ENCODE measurements around the gene DNAJC4. TPM values are rescaled to one million over a fixed set of nuclear protein-coding genes. Genes with fewer than 3 reads are reported as not detected.
A peak's percentile ranks its signal among the peaks of the same experiment; 100 is the strongest.

DNAJC4 gene
- polyA plus RNA-seq, 2 donors, result 31.2 to 53.7 TPM

- Histone ChIP-seq H3K27ac (ENCODE audit: low read depth in 2 of 2, low read length in 1 of 2) (no peak overlapping the region), H3K9me3 (ENCODE audit: control insufficient read depth in 2 of 2, insufficient read depth in 1 of 2, low read depth in 1 of 2, low read length in 1 of 2) (no peaks in the 10 kb centered on the region), H3K4me1 (ENCODE audit: control insufficient read depth in 2 of 2, insufficient read depth in 2 of 2, low read length in 1 of 2) (no peaks in the 10 kb centered on the region), H3K4me3 (ENCODE audit: low read depth in 1 of 2, low read length in 2 of 2) (no peak overlapping the region), H3K27me3 (ENCODE audit: control insufficient read depth in 1 of 2, insufficient read depth in 2 of 2, low read length in 2 of 2) (no peaks in the 10 kb centered on the region), H3K36me3 (ENCODE audit: control insufficient read depth in 2 of 2, insufficient read depth in 2 of 2, low read length in 1 of 2) (peaks cover 16 to 73% of the 10 kb centered on the region in 2 donors)
- 86 to 88% methylated on average over 18 of the region's 18 CpGs for WGBS, 2 donors
Observed at GRCh38 chr11:64261556-64262080, 31.3 kb downstream of the DNAJC4 start.

GRCh38 chr11:64262271-64263002, 32.1 kb downstream of the DNAJC4 start:
- Histone ChIP-seq H3K4me3 (ENCODE audit: low read depth in 1 of 2, low read length in 2 of 2) (no peak overlapping the region), H3K9me3 (ENCODE audit: control insufficient read depth in 2 of 2, insufficient read depth in 1 of 2, low read depth in 1 of 2, low read length in 1 of 2) (no peaks in the 10 kb centered on the region), H3K36me3 (ENCODE audit: control insufficient read depth in 2 of 2, insufficient read depth in 2 of 2, low read length in 1 of 2) (peaks cover 15 to 75% of the 10 kb centered on the region in 2 donors), H3K27ac (ENCODE audit: low read depth in 2 of 2, low read length in 1 of 2) (no peak overlapping the region), H3K27me3 (ENCODE audit: control insufficient read depth in 1 of 2, insufficient read depth in 2 of 2, low read length in 2 of 2) (no peaks in the 10 kb centered on the region), H3K4me1 (ENCODE audit: control insufficient read depth in 2 of 2, insufficient read depth in 2 of 2, low read length in 1 of 2) (peaks cover 0 to 5% of the 10 kb centered on the region in 2 donors)
- 92% methylated on average over 42 of the region's 42 CpGs for WGBS, 2 donors

- Histone ChIP-seq H3K27ac (ENCODE audit: low read depth in 2 of 2, low read length in 1 of 2) (no peak overlapping the region), H3K36me3 (ENCODE audit: control insufficient read depth in 2 of 2, insufficient read depth in 2 of 2, low read length in 1 of 2) (peaks cover 15 to 72% of the 10 kb centered on the region in 2 donors), H3K4me1 (ENCODE audit: control insufficient read depth in 2 of 2, insufficient read depth in 2 of 2, low read length in 1 of 2) (peaks cover 0 to 10% of the 10 kb centered on the region in 2 donors), H3K4me3 (ENCODE audit: low read depth in 1 of 2, low read length in 2 of 2) (no peak overlapping the region), H3K9me3 (ENCODE audit: control insufficient read depth in 2 of 2, insufficient read depth in 1 of 2, low read depth in 1 of 2, low read length in 1 of 2) (no peaks in the 10 kb centered on the region), H3K27me3 (ENCODE audit: control insufficient read depth in 1 of 2, insufficient read depth in 2 of 2, low read length in 2 of 2) (no peaks in the 10 kb centered on the region)
- 78 to 82% methylated on average over 29 of the region's 29 CpGs for WGBS, 2 donors
Observed at GRCh38 chr11:64263021-64263946, 32.9 kb downstream of the DNAJC4 start.

- no peak overlapping the region for H3K27ac ChIP-seq (ENCODE audit: low read depth in 2 of 2, low read length in 1 of 2)
- WGBS, 2 donors, result 93 to 95% methylated on average over 8 of the region's 8 CpGs
- H3K4me1 ChIP-seq (ENCODE audit: control insufficient read depth in 2 of 2, insufficient read depth in 2 of 2, low read length in 1 of 2), result peaks cover 4 to 16% of the 10 kb centered on the region in 2 donors
- H3K27me3 ChIP-seq (ENCODE audit: control insufficient read depth in 1 of 2, insufficient read depth in 2 of 2, low read length in 2 of 2), result no peaks in the 10 kb centered on the region
- no peak overlapping the region for H3K4me3 ChIP-seq (ENCODE audit: low read depth in 1 of 2, low read length in 2 of 2)
- peaks cover 13 to 66% of the 10 kb centered on the region in 2 donors for H3K36me3 ChIP-seq (ENCODE audit: control insufficient read depth in 2 of 2, insufficient read depth in 2 of 2, low read length in 1 of 2)
- H3K9me3 ChIP-seq (ENCODE audit: control insufficient read depth in 2 of 2, insufficient read depth in 1 of 2, low read depth in 1 of 2, low read length in 1 of 2), result no peaks in the 10 kb centered on the region
Observed at GRCh38 chr11:64263947-64264317, 33.6 kb downstream of the DNAJC4 start.

- Histone ChIP-seq H3K27me3 (ENCODE audit: control insufficient read depth in 1 of 2, insufficient read depth in 2 of 2, low read length in 2 of 2) (no peaks in the 10 kb centered on the region), H3K4me3 (ENCODE audit: low read depth in 1 of 2, low read length in 2 of 2) (no peak overlapping the region), H3K36me3 (ENCODE audit: control insufficient read depth in 2 of 2, insufficient read depth in 2 of 2, low read length in 1 of 2) (peaks cover 11 to 62% of the 10 kb centered on the region in 2 donors), H3K27ac (ENCODE audit: low read depth in 2 of 2, low read length in 1 of 2) (no peak overlapping the region), H3K9me3 (ENCODE audit: control insufficient read depth in 2 of 2, insufficient read depth in 1 of 2, low read depth in 1 of 2, low read length in 1 of 2) (no peaks in the 10 kb centered on the region), H3K4me1 (ENCODE audit: control insufficient read depth in 2 of 2, insufficient read depth in 2 of 2, low read length in 1 of 2) (peaks cover 4 to 20% of the 10 kb centered on the region in 2 donors)
- WGBS, 2 donors, result 82 to 92% methylated on average over 10 of the region's 10 CpGs
Observed at GRCh38 chr11:64264371-64264852, 34.1 kb downstream of the DNAJC4 start.

GRCh38 chr11:64265176-64266160, 35.1 kb downstream of the DNAJC4 start:
- Histone ChIP-seq H3K4me3 (ENCODE audit: low read depth in 1 of 2, low read length in 2 of 2) (no peak overlapping the region), H3K9me3 (ENCODE audit: control insufficient read depth in 2 of 2, insufficient read depth in 1 of 2, low read depth in 1 of 2, low read length in 1 of 2) (no peaks in the 10 kb centered on the region), H3K27me3 (ENCODE audit: control insufficient read depth in 1 of 2, insufficient read depth in 2 of 2, low read length in 2 of 2) (no peaks in the 10 kb centered on the region), H3K36me3 (ENCODE audit: control insufficient read depth in 2 of 2, insufficient read depth in 2 of 2, low read length in 1 of 2) (peaks cover 7 to 52% of the 10 kb centered on the region in 2 donors), H3K27ac (ENCODE audit: low read depth in 2 of 2, low read length in 1 of 2) (no peak overlapping the region), H3K4me1 (ENCODE audit: control insufficient read depth in 2 of 2, insufficient read depth in 2 of 2, low read length in 1 of 2) (peaks cover 4 to 20% of the 10 kb centered on the region in 2 donors)
- WGBS, 2 donors, result 90 to 91% methylated on average over 35 of the region's 35 CpGs

GRCh38 chr11:64266339-64266738, 36.0 kb downstream of the DNAJC4 start:
- H3K9me3 ChIP-seq (ENCODE audit: control insufficient read depth in 2 of 2, insufficient read depth in 1 of 2, low read depth in 1 of 2, low read length in 1 of 2), result no peaks in the 10 kb centered on the region
- peaks cover 4 to 20% of the 10 kb centered on the region in 2 donors for H3K4me1 ChIP-seq (ENCODE audit: control insufficient read depth in 2 of 2, insufficient read depth in 2 of 2, low read length in 1 of 2)
- WGBS, 2 donors, result 81% methylated on average over 15 of the region's 15 CpGs
- H3K36me3 ChIP-seq (ENCODE audit: control insufficient read depth in 2 of 2, insufficient read depth in 2 of 2, low read length in 1 of 2), result peaks cover 5 to 49% of the 10 kb centered on the region in 2 donors
- no peak overlapping the region for H3K4me3 ChIP-seq (ENCODE audit: low read depth in 1 of 2, low read length in 2 of 2)
- no peaks in the 10 kb centered on the region for H3K27me3 ChIP-seq (ENCODE audit: control insufficient read depth in 1 of 2, insufficient read depth in 2 of 2, low read length in 2 of 2)
- peak overlapping the region in 1 of 2 donors; percentile 48 for H3K27ac ChIP-seq (ENCODE audit: low read depth in 2 of 2, low read length in 1 of 2)

GRCh38 chr11:64267207-64267945, 37.0 kb downstream of the DNAJC4 start:
- 45 to 61% methylated on average over 27 of the region's 27 CpGs for WGBS, 2 donors
- H3K9me3 ChIP-seq (ENCODE audit: control insufficient read depth in 2 of 2, insufficient read depth in 1 of 2, low read depth in 1 of 2, low read length in 1 of 2), result no peaks in the 10 kb centered on the region
- peaks cover 4 to 20% of the 10 kb centered on the region in 2 donors for H3K4me1 ChIP-seq (ENCODE audit: control insufficient read depth in 2 of 2, insufficient read depth in 2 of 2, low read length in 1 of 2)
- peaks cover 5 to 39% of the 10 kb centered on the region in 2 donors for H3K36me3 ChIP-seq (ENCODE audit: control insufficient read depth in 2 of 2, insufficient read depth in 2 of 2, low read length in 1 of 2)
- no peaks in the 10 kb centered on the region for H3K27me3 ChIP-seq (ENCODE audit: control insufficient read depth in 1 of 2, insufficient read depth in 2 of 2, low read length in 2 of 2)
- peak overlapping the region; percentile 96 for H3K27ac ChIP-seq (ENCODE audit: low read depth in 2 of 2, low read length in 1 of 2)
- no peak overlapping the region for H3K4me3 ChIP-seq (ENCODE audit: low read depth in 1 of 2, low read length in 2 of 2)
